Smooth muscle cell (in vitro differentiated cells): ENCODE measurements around the gene SUN3. TPM values are rescaled to one million over a fixed set of nuclear protein-coding genes. Genes with fewer than 3 reads are reported as not detected.
A peak's percentile ranks its signal among the peaks of the same experiment; 100 is the strongest.

Experiments
- DNase-seq: peaks from one replicate; lab custom pipeline; 2025; ENCODE audit not compliant: unreplicated experiment; lab: John Stamatoyannopoulos, UW
- H2AFZ ChIP-seq: fragments of 200-600 bp; sonication (generic); 2 replicates; pipeline ENCODE4 v1.6.0; 2016; ENCODE audit warnings: antibody characterized with exemption, low read depth, mild to moderate bottlenecking
- H3F3A ChIP-seq: fragments of 200-600 bp; sonication (generic); 2 replicates; pipeline ENCODE4 v1.6.0; 2017; ENCODE audit warnings: antibody characterized with exemption, low read depth
- H3K27ac ChIP-seq: fragments of 200-600 bp; sonication (generic); 2 replicates; pipeline ENCODE4 v1.5.1; 2016; ENCODE audit warnings: low read depth, mild to moderate bottlenecking
- H3K27me3 ChIP-seq: fragments of 200-600 bp; sonication (generic); 2 replicates; pipeline ENCODE4 v1.6.1; 2016; ENCODE audit warnings: low read depth, mild to moderate bottlenecking
- H3K36me3 ChIP-seq: fragments of 200-600 bp; sonication (generic); 2 replicates; pipeline ENCODE4 v1.5.1; 2016; ENCODE audit warnings: low read depth
- H3K4me1 ChIP-seq: fragments of 200-600 bp; sonication (generic); 2 replicates; pipeline ENCODE4 v1.5.1; 2016; ENCODE audit warnings: low read depth
- H3K4me2 ChIP-seq: fragments of 200-600 bp; sonication (generic); 2 replicates; pipeline ENCODE4 v1.6.0; 2016; ENCODE audit warnings: mild to moderate bottlenecking
- H3K4me3 ChIP-seq: fragments of 200-600 bp; sonication (generic); 2 replicates; pipeline ENCODE4 v1.5.1; 2016; ENCODE audit warnings: mild to moderate bottlenecking
- H3K79me2 ChIP-seq: fragments of 200-600 bp; sonication (generic); 2 replicates; pipeline ENCODE4 v1.6.0; 2016; ENCODE audit warnings: low read depth, mild to moderate bottlenecking
- H3K9ac ChIP-seq: fragments of 200-600 bp; sonication (generic); 2 replicates; pipeline ENCODE4 v1.6.0; 2016; ENCODE audit warnings: low read depth
- H3K9me3 ChIP-seq: fragments of 200-600 bp; sonication (generic); replicated peaks from 2 replicates; pipeline ENCODE4 v1.5.1; 2016; ENCODE audit warnings: low read depth
- H4K20me1 ChIP-seq: fragments of 200-600 bp; sonication (generic); 2 replicates; pipeline ENCODE4 v1.6.0; 2016; ENCODE audit warnings: low read depth
- WGBS: methylation state at CpG from one replicate; pipeline ENCODE4 v1.1.7; 2016; ENCODE audit warnings: low lambda C conversion rate; 5-methylcytosine and 5-hydroxymethylcytosine counted together
- polyA plus RNA-seq: library from polyadenylated mRNA; unstranded; fragments of >200 nt; fragmentation: Nextera tagmentation; extraction: Ambion mirVana; gene quantifications from 2 replicates; pipeline ENCODE4 v1.2.1, GENCODE V29; 2016
- total RNA-seq: library from RNA; depleted of rRNA; stranded (reverse); fragments of >200 nt; gene quantifications from 2 replicates; pipeline ENCODE4 v1.2.3, GENCODE V29; 2014
- TF ChIP-seq, protein P1 (sequence below): fragments of 200-600 bp; sonication (generic); IDR thresholded peaks from 2 replicates; pipeline ENCODE4 v1.5.1; 2017; ENCODE audit warnings: borderline replicate concordance, mild to moderate bottlenecking, antibody characterized with exemption; ENCODE audit not compliant: insufficient read depth, poor library complexity, severe bottlenecking

SUN3 gene
- not detected in 2 replicates for total RNA-seq
- polyA plus RNA-seq, result 0.40 TPM in 1 of 2 replicates, not detected in the other

DNA sequence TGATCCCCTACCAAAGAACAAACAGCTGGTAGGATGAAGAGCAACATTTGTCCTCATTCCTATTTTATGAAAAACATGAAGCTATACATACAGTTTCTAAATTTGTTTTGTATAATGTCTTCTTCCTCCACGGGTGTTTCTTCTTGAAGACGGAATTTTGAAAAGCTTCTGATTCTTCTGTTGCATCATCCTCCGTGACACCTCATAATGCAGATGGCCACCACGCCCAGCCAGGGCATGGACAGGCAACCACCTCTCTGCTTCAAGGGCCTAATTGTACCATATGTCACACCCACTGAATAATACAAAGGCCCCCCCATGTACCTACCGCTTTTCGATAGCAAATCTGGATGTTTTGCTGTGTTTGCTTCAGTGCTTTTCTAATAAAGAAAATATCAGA, at the start of gene SUN3:
Gene SUN3 (minus strand): TSS at position 170 of the 400 bp plus-strand sequence. CDS start 169 bp downstream, at position 1.
- no peak for DNase-seq
- H3K27ac ChIP-seq, result no peak within 1 kb of the TSS
- H3K79me2 ChIP-seq, result no peaks in the 10 kb centered on the region
- 86% methylated on average over 6 of the region's 6 CpGs for WGBS
- no peak within 1 kb of the TSS for H3K4me3 ChIP-seq
- H2AFZ ChIP-seq, result no peak within 1 kb of the TSS
- H3K4me1 ChIP-seq, result no peaks in the 10 kb centered on the region
- H3K27me3 ChIP-seq, result peaks cover 8% of the 10 kb centered on the region
- H4K20me1 ChIP-seq, result no peaks in the 10 kb centered on the region
- no peak within 1 kb of the TSS for H3K4me2 ChIP-seq
- TF ChIP-seq, protein P1, sequence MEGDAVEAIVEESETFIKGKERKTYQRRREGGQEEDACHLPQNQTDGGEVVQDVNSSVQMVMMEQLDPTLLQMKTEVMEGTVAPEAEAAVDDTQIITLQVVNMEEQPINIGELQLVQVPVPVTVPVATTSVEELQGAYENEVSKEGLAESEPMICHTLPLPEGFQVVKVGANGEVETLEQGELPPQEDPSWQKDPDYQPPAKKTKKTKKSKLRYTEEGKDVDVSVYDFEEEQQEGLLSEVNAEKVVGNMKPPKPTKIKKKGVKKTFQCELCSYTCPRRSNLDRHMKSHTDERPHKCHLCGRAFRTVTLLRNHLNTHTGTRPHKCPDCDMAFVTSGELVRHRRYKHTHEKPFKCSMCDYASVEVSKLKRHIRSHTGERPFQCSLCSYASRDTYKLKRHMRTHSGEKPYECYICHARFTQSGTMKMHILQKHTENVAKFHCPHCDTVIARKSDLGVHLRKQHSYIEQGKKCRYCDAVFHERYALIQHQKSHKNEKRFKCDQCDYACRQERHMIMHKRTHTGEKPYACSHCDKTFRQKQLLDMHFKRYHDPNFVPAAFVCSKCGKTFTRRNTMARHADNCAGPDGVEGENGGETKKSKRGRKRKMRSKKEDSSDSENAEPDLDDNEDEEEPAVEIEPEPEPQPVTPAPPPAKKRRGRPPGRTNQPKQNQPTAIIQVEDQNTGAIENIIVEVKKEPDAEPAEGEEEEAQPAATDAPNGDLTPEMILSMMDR, result no peak
- H3K36me3 ChIP-seq, result no peaks in the 10 kb centered on the region
- no peaks in the 10 kb centered on the region for H3F3A ChIP-seq
- no peaks in the 10 kb centered on the region for H3K9me3 ChIP-seq
- no peak within 1 kb of the TSS for H3K9ac ChIP-seq

- no peak for DNase-seq
- Histone ChIP-seq H3K27me3 (no peaks in the 10 kb centered on the region), H3K9me3 (no peaks in the 10 kb centered on the region)
Observed at GRCh38 chr7:48078470-48078869, 49.6 kb upstream of the SUN3 start.

GRCh38 chr7:48077423-48077822, 48.5 kb upstream of the SUN3 start:
- no peaks in the 10 kb centered on the region for H3K9me3 ChIP-seq
- no peaks in the 10 kb centered on the region for H3K79me2 ChIP-seq
- no peaks in the 10 kb centered on the region for H3K27me3 ChIP-seq
- no peak overlapping the region for H3K9ac ChIP-seq
- WGBS, result 83% methylated on average over 1 of the region's 1 CpG
- H3K4me3 ChIP-seq, result no peak overlapping the region
- DNase-seq, result no peak
- H3K4me1 ChIP-seq, result no peaks in the 10 kb centered on the region
- H3K36me3 ChIP-seq, result no peaks in the 10 kb centered on the region
- no peak overlapping the region for H2AFZ ChIP-seq
- no peak overlapping the region for H3K27ac ChIP-seq
- TF ChIP-seq, protein P1, result no peak
- no peak overlapping the region for H3K4me2 ChIP-seq
- no peaks in the 10 kb centered on the region for H3F3A ChIP-seq
- H4K20me1 ChIP-seq, result no peaks in the 10 kb centered on the region

More at GRCh38 chr7:48078470-48078869, 49.6 kb upstream of the SUN3 start:
- Histone ChIP-seq H3K79me2 (no peaks in the 10 kb centered on the region), H2AFZ (no peak overlapping the region), H3K4me3 (no peak overlapping the region), H3K4me1 (peaks cover 6% of the 10 kb centered on the region), H3F3A (peaks cover 4% of the 10 kb centered on the region), H3K27ac (no peak overlapping the region), H4K20me1 (no peaks in the 10 kb centered on the region), H3K9ac (no peak overlapping the region), H3K36me3 (no peaks in the 10 kb centered on the region), H3K4me2 (no peak overlapping the region)
- TF ChIP-seq, protein P1, result no peak
- WGBS, result 89% methylated on average over 2 of the region's 2 CpGs

DNA sequence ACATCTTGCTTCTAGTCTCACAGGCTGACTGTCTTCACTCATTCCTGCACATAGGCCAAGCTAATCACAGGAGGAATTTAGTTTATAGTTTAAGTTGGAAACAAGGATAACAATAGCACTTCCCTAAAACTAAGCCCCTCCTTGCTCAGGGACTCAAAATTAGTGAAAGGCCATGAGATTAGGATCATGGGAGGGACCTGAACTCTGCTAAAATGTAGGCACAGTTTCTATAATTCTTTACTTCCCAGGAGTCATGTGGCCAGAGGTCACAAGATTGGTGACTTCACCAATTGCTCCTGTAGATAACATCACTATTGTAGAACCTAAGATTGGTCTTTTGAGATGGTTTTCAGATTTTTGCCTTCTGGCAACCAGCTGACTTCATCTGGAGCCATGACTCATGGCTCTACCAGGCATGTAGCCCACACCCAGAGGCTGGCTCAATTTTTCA, 45.3 kb upstream of the SUN3 start:
- H3K9me3 ChIP-seq, result no peaks in the 10 kb centered on the region
- peak overlapping the region; percentile 44 for H3K27ac ChIP-seq
- no peak for DNase-seq

More for the DNA sequence above, 45.3 kb upstream of the SUN3 start:
- H3K27me3 ChIP-seq, result no peaks in the 10 kb centered on the region
- no peaks in the 10 kb centered on the region for H4K20me1 ChIP-seq
- H3K79me2 ChIP-seq, result no peaks in the 10 kb centered on the region
- H3K36me3 ChIP-seq, result no peaks in the 10 kb centered on the region
- no peak overlapping the region for H3K4me3 ChIP-seq
- H3K4me1 ChIP-seq, result no peaks in the 10 kb centered on the region
- H3K4me2 ChIP-seq, result no peak overlapping the region
- TF ChIP-seq, protein P1, result no peak
- H2AFZ ChIP-seq, result no peak overlapping the region
- no peaks in the 10 kb centered on the region for H3F3A ChIP-seq
- H3K9ac ChIP-seq, result no peak overlapping the region
